T-helper 1 cell (primary cell): ENCODE measurements around the gene SGCA.
A peak's percentile ranks its signal among the peaks of the same experiment; 100 is the strongest.

ENCODE experiments used
- DNase-seq, 5 donors: peaks; one replicate each; pipeline ENCODE4 v3.0.0-alpha.2; 2012 to 2020

The SGCA gene

GRCh38 chr17:50196036-50196435 lies 30.2 kb downstream of the SGCA start:
- DNase-seq, result no peak

GRCh38 chr17:50196826-50197225 lies 31.0 kb downstream of the SGCA start:
- no peak for DNase-seq

- DNase-seq, result peak in 3 of 5 donors; percentile 19 to 59 (median 46)
Observed at GRCh38 chr17:50198026-50198669, 32.3 kb downstream of the SGCA start.

- no peak for DNase-seq
Observed at GRCh38 chr17:50199211-50199802, 33.5 kb downstream of the SGCA start.

GRCh38 chr17:50199803-50200456 lies 34.1 kb downstream of the SGCA start:
- peak; percentile 55 to 74 (median 71) for DNase-seq

GRCh38 chr17:50200457-50201275 lies 34.9 kb downstream of the SGCA start:
- DNase-seq, result peak; percentile 63 to 77 (median 69)

- DNase-seq, result no peak
Observed at GRCh38 chr17:50201276-50201854, 35.6 kb downstream of the SGCA start, which contains the start of gene COL1A1. Gene COL1A1 (minus strand): TSS chr17:50201631. CDS start chr17:50201513, 118 bp downstream.

GRCh38 chr17:50203086-50203485 lies 37.3 kb downstream of the SGCA start:
- no peak for DNase-seq

GRCh38 chr17:50203604-50204345 lies 38.0 kb downstream of the SGCA start:
- DNase-seq, result no peak

- DNase-seq, result no peak
Observed at GRCh38 chr17:50204431-50204830, 38.6 kb downstream of the SGCA start.

GRCh38 chr17:50205111-50205962 lies 39.5 kb downstream of the SGCA start:
- no peak for DNase-seq

GRCh38 chr17:50205963-50206505 lies 40.2 kb downstream of the SGCA start:
- DNase-seq, result no peak

- DNase-seq, result no peak
Observed at GRCh38 chr17:50206604-50207293, 40.9 kb downstream of the SGCA start.

- DNase-seq, result no peak
Observed at GRCh38 chr17:50207315-50207714, 41.5 kb downstream of the SGCA start.

- DNase-seq, result no peak
Observed at GRCh38 chr17:50207792-50208567, 42.2 kb downstream of the SGCA start.

GRCh38 chr17:50208611-50209061 lies 42.8 kb downstream of the SGCA start:
- DNase-seq, result no peak

- DNase-seq, result no peak
Observed at GRCh38 chr17:50209133-50209471, 43.3 kb downstream of the SGCA start.

GRCh38 chr17:50209472-50210239 lies 43.9 kb downstream of the SGCA start:
- no peak for DNase-seq
